Measurements from ENCODE around the gene SIAH3. TPM values are rescaled to one million over a fixed set of nuclear protein-coding genes. Genes with fewer than 3 reads are reported as not detected.

Gene SIAH3
- total and polyA plus RNA-seq, 2 experiments from 2014 or later: 0.13 to 0.17 TPM

DNA sequence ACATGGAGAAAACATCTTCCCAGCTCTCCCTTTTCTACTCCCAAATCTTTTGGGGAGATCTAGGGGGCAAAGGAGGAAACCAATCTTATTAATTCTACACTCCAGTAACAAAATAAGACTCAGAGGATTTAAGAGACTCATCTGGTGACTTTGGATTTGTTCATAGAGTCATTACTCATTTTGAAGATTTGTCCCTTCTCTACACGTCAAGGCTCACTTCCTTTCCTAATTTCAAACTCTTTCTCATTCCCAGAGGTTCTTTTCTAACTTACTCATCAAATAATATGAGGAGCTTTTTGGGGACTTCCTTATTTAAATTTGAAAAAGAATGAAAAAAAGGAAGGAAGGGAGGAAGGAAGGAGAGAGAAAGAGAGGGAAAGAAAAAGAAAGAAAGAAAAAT lies 14.4 kb downstream of the SIAH3 start (continued):
- TF ChIP-seq JUNB (IDR thresholded peaks at IDR 0.05; ENCODE audit: unreplicated experiment) (no peak), ZNF114 (CRISPR knock-in tag; IDR thresholded peaks at IDR 0.05) (no peak), CREB1 (CRISPR knock-in tag; IDR thresholded peaks at IDR 0.05; ENCODE audit: low read depth) (no peak), NANOG (IDR thresholded peaks at IDR 0.05; ENCODE audit: borderline replicate concordance) (no peak), EZH2phosphoT487 (IDR thresholded peaks at IDR 0.05; ENCODE audit: unreplicated experiment) (no peak)
- TF ChIP-seq, protein P1, sequence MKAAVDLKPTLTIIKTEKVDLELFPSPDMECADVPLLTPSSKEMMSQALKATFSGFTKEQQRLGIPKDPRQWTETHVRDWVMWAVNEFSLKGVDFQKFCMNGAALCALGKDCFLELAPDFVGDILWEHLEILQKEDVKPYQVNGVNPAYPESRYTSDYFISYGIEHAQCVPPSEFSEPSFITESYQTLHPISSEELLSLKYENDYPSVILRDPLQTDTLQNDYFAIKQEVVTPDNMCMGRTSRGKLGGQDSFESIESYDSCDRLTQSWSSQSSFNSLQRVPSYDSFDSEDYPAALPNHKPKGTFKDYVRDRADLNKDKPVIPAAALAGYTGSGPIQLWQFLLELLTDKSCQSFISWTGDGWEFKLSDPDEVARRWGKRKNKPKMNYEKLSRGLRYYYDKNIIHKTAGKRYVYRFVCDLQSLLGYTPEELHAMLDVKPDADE (IDR thresholded peaks at IDR 0.05): no peak
- TF ChIP-seq, protein P2, sequence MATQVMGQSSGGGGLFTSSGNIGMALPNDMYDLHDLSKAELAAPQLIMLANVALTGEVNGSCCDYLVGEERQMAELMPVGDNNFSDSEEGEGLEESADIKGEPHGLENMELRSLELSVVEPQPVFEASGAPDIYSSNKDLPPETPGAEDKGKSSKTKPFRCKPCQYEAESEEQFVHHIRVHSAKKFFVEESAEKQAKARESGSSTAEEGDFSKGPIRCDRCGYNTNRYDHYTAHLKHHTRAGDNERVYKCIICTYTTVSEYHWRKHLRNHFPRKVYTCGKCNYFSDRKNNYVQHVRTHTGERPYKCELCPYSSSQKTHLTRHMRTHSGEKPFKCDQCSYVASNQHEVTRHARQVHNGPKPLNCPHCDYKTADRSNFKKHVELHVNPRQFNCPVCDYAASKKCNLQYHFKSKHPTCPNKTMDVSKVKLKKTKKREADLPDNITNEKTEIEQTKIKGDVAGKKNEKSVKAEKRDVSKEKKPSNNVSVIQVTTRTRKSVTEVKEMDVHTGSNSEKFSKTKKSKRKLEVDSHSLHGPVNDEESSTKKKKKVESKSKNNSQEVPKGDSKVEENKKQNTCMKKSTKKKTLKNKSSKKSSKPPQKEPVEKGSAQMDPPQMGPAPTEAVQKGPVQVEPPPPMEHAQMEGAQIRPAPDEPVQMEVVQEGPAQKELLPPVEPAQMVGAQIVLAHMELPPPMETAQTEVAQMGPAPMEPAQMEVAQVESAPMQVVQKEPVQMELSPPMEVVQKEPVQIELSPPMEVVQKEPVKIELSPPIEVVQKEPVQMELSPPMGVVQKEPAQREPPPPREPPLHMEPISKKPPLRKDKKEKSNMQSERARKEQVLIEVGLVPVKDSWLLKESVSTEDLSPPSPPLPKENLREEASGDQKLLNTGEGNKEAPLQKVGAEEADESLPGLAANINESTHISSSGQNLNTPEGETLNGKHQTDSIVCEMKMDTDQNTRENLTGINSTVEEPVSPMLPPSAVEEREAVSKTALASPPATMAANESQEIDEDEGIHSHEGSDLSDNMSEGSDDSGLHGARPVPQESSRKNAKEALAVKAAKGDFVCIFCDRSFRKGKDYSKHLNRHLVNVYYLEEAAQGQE (IDR thresholded peaks at IDR 0.05; ENCODE audit: unreplicated experiment): no peak
- TF ChIP-seq, protein P3, sequence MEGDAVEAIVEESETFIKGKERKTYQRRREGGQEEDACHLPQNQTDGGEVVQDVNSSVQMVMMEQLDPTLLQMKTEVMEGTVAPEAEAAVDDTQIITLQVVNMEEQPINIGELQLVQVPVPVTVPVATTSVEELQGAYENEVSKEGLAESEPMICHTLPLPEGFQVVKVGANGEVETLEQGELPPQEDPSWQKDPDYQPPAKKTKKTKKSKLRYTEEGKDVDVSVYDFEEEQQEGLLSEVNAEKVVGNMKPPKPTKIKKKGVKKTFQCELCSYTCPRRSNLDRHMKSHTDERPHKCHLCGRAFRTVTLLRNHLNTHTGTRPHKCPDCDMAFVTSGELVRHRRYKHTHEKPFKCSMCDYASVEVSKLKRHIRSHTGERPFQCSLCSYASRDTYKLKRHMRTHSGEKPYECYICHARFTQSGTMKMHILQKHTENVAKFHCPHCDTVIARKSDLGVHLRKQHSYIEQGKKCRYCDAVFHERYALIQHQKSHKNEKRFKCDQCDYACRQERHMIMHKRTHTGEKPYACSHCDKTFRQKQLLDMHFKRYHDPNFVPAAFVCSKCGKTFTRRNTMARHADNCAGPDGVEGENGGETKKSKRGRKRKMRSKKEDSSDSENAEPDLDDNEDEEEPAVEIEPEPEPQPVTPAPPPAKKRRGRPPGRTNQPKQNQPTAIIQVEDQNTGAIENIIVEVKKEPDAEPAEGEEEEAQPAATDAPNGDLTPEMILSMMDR (conservative IDR thresholded peaks at IDR 0.05; ENCODE audit: low read depth in 2 of 2): no peak

- H3K4me3 ChIP-seq: no peak overlapping the region
- H3K27me3 Mint-ChIP-seq (ENCODE audit: insufficient read depth, low read depth, poor library complexity): no peaks in the 10 kb centered on the region
- no peak overlapping the region for H3K4me3 Mint-ChIP-seq
- peaks cover 9% of the 10 kb centered on the region for H3K4me1 ChIP-seq (ENCODE audit: insufficient read depth)
- DNase-seq (ENCODE audit: low spot score) (no peak), ATAC-seq (no peak)
- peaks cover 23% of the 10 kb centered on the region for H3K4me1 Mint-ChIP-seq
- no peaks in the 10 kb centered on the region for H3F3A ChIP-seq (replicated peaks; ENCODE audit: low read depth)
- H3K9me3 Mint-ChIP-seq: no peaks in the 10 kb centered on the region
- no peaks in the 10 kb centered on the region for H3K36me3 Mint-ChIP-seq (ENCODE audit: low read depth)
- H3K27ac Mint-ChIP-seq: no peak overlapping the region
- H2AFZ ChIP-seq: no peak overlapping the region
- H3K79me2 ChIP-seq (replicated peaks; ENCODE audit: insufficient read depth): no peaks in the 10 kb centered on the region
- H4K20me1 ChIP-seq (replicated peaks; ENCODE audit: insufficient read depth): no peaks in the 10 kb centered on the region
- no peak overlapping the region for H3K27ac ChIP-seq (ENCODE audit: low read depth)
- H3K4me2 ChIP-seq: no peak overlapping the region
- H3K27me3 ChIP-seq (ENCODE audit: insufficient read depth): no peaks in the 10 kb centered on the region
- 0 out of 2 replicates have a peak, but pooled peaks cover 5% of the 10 kb centered on the region for H3K9me2 ChIP-seq (ENCODE audit: insufficient read depth)
- H3K36me3 ChIP-seq (ENCODE audit: insufficient read depth): no peaks in the 10 kb centered on the region
- TF ChIP-seq POLR2AphosphoS5 (IDR thresholded peaks at IDR 0.05; ENCODE audit: low read depth) (no peak), ZNF331 (CRISPR knock-in tag; IDR thresholded peaks at IDR 0.05; ENCODE audit: low read depth) (no peak), ZNF114 (CRISPR knock-in tag; IDR thresholded peaks at IDR 0.05) (no peak), CREB1 (CRISPR knock-in tag; IDR thresholded peaks at IDR 0.05; ENCODE audit: low read depth) (no peak)
- TF ChIP-seq, protein P4, sequence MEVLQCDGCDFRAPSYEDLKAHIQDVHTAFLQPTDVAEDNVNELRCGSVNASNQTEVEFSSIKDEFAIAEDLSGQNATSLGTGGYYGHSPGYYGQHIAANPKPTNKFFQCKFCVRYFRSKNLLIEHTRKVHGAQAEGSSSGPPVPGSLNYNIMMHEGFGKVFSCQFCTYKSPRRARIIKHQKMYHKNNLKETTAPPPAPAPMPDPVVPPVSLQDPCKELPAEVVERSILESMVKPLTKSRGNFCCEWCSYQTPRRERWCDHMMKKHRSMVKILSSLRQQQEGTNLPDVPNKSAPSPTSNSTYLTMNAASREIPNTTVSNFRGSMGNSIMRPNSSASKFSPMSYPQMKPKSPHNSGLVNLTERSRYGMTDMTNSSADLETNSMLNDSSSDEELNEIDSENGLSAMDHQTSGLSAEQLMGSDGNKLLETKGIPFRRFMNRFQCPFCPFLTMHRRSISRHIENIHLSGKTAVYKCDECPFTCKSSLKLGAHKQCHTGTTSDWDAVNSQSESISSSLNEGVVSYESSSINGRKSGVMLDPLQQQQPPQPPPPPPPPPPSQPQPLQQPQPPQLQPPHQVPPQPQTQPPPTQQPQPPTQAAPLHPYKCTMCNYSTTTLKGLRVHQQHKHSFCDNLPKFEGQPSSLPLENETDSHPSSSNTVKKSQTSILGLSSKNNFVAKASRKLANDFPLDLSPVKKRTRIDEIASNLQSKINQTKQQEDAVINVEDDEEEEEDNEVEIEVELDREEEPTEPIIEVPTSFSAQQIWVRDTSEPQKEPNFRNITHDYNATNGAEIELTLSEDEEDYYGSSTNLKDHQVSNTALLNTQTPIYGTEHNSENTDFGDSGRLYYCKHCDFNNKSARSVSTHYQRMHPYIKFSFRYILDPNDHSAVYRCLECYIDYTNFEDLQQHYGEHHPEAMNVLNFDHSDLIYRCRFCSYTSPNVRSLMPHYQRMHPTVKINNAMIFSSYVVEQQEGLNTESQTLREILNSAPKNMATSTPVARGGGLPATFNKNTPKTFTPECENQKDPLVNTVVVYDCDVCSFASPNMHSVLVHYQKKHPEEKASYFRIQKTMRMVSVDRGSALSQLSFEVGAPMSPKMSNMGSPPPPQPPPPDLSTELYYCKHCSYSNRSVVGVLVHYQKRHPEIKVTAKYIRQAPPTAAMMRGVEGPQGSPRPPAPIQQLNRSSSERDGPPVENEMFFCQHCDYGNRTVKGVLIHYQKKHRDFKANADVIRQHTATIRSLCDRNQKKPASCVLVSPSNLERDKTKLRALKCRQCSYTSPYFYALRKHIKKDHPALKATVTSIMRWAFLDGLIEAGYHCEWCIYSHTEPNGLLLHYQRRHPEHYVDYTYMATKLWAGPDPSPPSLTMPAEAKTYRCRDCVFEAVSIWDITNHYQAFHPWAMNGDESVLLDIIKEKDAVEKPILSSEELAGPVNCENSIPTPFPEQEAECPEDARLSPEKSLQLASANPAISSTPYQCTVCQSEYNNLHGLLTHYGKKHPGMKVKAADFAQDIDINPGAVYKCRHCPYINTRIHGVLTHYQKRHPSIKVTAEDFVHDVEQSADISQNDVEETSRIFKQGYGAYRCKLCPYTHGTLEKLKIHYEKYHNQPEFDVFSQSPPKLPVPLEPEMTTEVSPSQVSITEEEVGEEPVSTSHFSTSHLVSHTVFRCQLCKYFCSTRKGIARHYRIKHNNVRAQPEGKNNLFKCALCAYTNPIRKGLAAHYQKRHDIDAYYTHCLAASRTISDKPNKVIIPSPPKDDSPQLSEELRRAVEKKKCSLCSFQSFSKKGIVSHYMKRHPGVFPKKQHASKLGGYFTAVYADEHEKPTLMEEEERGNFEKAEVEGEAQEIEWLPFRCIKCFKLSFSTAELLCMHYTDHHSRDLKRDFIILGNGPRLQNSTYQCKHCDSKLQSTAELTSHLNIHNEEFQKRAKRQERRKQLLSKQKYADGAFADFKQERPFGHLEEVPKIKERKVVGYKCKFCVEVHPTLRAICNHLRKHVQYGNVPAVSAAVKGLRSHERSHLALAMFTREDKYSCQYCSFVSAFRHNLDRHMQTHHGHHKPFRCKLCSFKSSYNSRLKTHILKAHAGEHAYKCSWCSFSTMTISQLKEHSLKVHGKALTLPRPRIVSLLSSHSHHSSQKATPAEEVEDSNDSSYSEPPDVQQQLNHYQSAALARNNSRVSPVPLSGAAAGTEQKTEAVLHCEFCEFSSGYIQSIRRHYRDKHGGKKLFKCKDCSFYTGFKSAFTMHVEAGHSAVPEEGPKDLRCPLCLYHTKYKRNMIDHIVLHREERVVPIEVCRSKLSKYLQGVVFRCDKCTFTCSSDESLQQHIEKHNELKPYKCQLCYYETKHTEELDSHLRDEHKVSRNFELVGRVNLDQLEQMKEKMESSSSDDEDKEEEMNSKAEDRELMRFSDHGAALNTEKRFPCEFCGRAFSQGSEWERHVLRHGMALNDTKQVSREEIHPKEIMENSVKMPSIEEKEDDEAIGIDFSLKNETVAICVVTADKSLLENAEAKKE (CRISPR knock-in tag; IDR thresholded peaks at IDR 0.05): no peak
Measured at GRCh38 chr13:45834411-45834994, 17.1 kb downstream of the SIAH3 start.

All from GM23338 (cell line).